HUES48 (cell line): ENCODE results near the gene DNAH2.

Experiments used
- H3K27ac ChIP-seq: one replicate; pipeline ENCODE4 v1.7.0; 2013; ENCODE audit warnings: low read depth, low read length, inconsistent platforms
- H3K27me3 ChIP-seq: 2 replicates; pipeline ENCODE4 v1.6.1; 2013; ENCODE audit warnings: mild to moderate bottlenecking, low read length; ENCODE audit not compliant: control insufficient read depth, insufficient read depth
- H3K36me3 ChIP-seq: 2 replicates; pipeline ENCODE4 v1.6.1; 2013; ENCODE audit warnings: low read length; ENCODE audit not compliant: control insufficient read depth, insufficient read depth
- H3K4me1 ChIP-seq: 2 replicates; pipeline ENCODE4 v1.6.1; 2013; ENCODE audit warnings: mild to moderate bottlenecking, low read length; ENCODE audit not compliant: control insufficient read depth, insufficient read depth
- H3K4me3 ChIP-seq: 2 replicates; pipeline ENCODE4 v1.5.1; 2013; ENCODE audit warnings: mild to moderate bottlenecking, low read depth, low read length
- H3K9ac ChIP-seq: 2 replicates; pipeline ENCODE4 v1.6.1; 2013; ENCODE audit warnings: mild to moderate bottlenecking, low read depth, low read length, moderate library complexity
- H3K9me3 ChIP-seq: 2 replicates; pipeline ENCODE4 v1.6.1; 2013; ENCODE audit warnings: low read length; ENCODE audit not compliant: control insufficient read depth, insufficient read depth

The DNAH2 gene

GRCh38 chr17:7823581-7824001, 106.0 kb downstream of the DNAH2 start:
- Histone ChIP-seq H3K27ac (no peak overlapping the region), H3K4me1 (peaks cover 7% of the 10 kb centered on the region; the same call in 1 of the 2 replicates), H3K4me3 (no peak overlapping the region), H3K9me3 (no peaks in the 10 kb centered on the region), H3K27me3 (peaks cover 32% of the 10 kb centered on the region), H3K9ac (no peak overlapping the region), H3K36me3 (no peaks in the 10 kb centered on the region)

DNA sequence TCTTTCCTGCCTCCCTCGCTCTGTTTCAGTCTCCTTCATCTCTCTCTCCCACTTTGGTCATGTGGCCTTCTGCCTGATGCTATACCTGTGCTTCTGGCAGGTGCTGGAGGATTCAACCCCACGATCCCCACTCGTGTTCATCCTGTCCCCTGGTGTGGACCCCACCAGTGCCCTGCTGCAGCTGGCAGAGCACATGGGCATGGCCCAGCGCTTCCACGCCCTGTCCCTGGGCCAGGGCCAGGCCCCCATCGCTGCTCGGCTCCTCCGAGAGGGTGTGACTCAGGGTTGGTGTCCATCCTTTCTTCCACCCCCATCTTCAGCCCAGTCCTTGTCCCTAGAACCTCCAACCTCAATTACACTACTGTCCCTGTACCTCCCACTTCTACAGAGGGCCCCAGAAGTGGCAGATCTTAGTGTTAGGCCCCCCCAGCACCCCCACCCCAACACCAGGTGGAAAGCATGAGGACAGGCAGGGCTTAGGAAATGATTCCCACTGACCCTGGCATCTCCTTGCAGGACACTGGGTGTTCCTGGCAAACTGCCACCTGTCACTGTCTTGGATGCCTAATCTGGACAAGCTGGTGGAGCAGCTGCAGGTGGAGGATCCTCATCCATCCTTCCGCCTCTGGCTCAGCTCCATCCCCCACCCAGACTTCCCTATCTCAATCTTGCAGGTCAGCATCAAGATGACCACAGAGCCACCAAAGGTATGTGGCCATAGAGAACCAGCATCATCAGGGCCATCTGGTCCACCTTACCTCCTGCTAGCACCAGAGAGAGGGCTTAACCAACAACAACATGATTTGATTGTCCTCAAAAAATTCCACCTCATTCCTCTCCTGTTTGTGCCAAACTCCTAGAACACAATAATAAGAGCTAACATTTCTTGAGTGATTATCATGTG, 106.7 kb downstream of the DNAH2 start:
- no peak overlapping the region for H3K27ac ChIP-seq
- H3K9me3 ChIP-seq, result no peaks in the 10 kb centered on the region
- peaks cover 7% of the 10 kb centered on the region; the same call in 1 of the 2 replicates for H3K4me1 ChIP-seq
- no peak overlapping the region for H3K4me3 ChIP-seq
- H3K9ac ChIP-seq, result no peak overlapping the region
- H3K27me3 ChIP-seq, result peaks cover 33% of the 10 kb centered on the region
- no peaks in the 10 kb centered on the region for H3K36me3 ChIP-seq

DNA sequence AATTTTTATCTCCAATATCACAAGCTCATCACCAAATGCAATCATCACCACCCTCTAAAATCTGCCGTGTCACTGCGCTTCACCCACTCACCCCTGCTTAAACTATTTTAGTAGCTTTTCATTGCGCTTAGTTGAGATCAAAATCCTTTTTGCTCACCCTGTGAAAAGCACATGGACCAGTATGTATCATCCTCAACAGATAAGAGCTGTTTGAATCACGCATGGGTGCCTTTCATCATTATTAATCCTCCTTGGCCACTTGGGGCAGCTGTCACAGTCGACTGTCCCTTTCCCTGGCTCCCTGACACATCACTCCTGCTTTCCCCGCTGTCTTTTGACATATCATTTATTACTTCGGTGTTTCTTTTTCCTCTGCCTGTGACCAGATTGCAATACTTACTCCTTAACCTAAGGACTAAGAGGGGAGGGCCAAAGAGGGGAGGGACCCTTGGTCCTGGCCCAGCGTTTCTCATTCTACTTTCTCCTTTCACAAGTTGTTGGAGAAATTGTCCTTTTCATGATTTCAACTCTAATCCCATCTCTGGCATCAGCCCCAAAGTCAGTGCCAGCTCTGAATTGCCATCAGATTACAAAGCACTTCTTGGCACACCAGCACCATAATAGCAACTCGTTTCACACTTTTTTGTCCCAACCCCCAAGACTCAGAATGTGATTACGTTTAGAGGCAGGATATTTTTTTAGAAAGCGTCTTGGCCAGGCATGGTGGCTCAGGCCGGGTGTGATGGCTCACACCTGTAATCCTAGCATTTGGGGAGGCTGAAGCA, 107.9 kb downstream of the DNAH2 start:
- H3K9me3 ChIP-seq, result no peaks in the 10 kb centered on the region
- peaks cover 38% of the 10 kb centered on the region for H3K27me3 ChIP-seq
- H3K4me3 ChIP-seq, result no peak overlapping the region
- H3K36me3 ChIP-seq, result no peaks in the 10 kb centered on the region
- no peak overlapping the region for H3K9ac ChIP-seq
- H3K27ac ChIP-seq, result no peak overlapping the region
- peaks cover 7% of the 10 kb centered on the region; the same call in 1 of the 2 replicates for H3K4me1 ChIP-seq

DNA sequence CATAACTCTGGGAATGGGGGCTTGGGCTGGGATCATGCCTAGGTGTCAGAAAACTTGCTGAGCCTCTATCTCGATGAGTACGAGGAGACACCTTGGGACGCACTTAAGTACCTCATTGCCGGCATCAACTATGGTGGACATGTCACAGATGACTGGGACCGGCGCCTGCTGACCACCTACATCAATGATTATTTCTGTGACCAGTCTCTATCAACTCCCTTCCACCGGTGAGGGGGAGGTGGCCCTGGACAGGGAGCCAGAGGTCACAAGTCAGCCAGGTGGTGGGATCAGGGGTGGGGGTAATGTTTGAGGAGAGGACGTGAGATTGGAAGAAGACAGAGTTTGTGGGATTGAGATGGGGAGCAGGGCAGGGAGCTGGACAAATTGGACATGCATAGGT, 113.1 kb downstream of the DNAH2 start:
- Histone ChIP-seq H3K9me3 (no peaks in the 10 kb centered on the region), H3K4me1 (peaks cover 6% of the 10 kb centered on the region), H3K4me3 (no peak overlapping the region), H3K36me3 (no peaks in the 10 kb centered on the region), H3K27ac (no peak overlapping the region), H3K9ac (no peak overlapping the region), H3K27me3 (peaks cover 38% of the 10 kb centered on the region)

DNA sequence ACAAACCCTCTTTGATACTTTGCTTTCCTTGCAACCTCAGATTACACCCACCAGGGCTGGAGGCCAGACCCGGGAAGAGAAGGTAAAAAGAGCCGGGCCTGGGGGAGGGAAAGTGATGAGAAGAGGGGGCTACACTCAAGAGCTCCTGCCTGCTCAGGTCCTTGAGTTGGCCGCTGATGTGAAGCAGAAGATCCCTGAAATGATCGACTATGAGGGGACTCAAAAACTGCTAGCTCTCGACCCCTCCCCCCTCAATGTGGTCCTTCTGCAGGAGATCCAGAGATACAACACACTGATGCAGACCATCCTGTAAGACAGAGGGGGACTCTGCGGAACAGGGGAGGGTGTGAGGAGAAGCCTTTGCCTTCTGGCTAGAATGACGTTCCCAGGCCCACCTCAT, 113.7 kb downstream of the DNAH2 start:
- peaks cover 37% of the 10 kb centered on the region for H3K27me3 ChIP-seq
- no peak overlapping the region for H3K9ac ChIP-seq
- no peak overlapping the region for H3K27ac ChIP-seq
- H3K4me3 ChIP-seq, result no peak overlapping the region
- no peaks in the 10 kb centered on the region for H3K9me3 ChIP-seq
- no peaks in the 10 kb centered on the region for H3K36me3 ChIP-seq
- peaks cover 6% of the 10 kb centered on the region for H3K4me1 ChIP-seq

DNA sequence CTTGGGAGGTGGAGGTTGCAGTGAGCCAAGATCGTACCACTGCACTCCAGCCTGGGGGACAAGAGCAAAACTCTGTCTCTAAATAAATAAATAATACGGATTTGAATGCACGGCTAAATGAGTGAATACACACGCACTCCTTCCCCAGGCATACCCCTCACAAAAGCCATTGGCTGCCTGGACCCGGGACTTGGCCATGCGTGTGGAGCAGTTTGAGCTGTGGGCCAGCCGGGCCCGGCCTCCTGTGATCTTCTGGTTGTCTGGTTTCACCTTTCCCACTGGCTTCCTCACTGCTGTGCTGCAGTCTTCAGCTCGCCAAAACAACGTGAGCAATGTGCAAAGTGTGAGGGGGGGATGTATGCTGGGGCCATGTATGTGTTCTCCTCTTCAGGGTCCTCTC, 114.9 kb downstream of the DNAH2 start:
- Histone ChIP-seq H3K9ac (no peak overlapping the region), H3K36me3 (no peaks in the 10 kb centered on the region), H3K9me3 (no peaks in the 10 kb centered on the region), H3K4me1 (peaks cover 11% of the 10 kb centered on the region), H3K27me3 (peaks cover 37% of the 10 kb centered on the region), H3K27ac (no peak overlapping the region), H3K4me3 (no peak overlapping the region)

DNA sequence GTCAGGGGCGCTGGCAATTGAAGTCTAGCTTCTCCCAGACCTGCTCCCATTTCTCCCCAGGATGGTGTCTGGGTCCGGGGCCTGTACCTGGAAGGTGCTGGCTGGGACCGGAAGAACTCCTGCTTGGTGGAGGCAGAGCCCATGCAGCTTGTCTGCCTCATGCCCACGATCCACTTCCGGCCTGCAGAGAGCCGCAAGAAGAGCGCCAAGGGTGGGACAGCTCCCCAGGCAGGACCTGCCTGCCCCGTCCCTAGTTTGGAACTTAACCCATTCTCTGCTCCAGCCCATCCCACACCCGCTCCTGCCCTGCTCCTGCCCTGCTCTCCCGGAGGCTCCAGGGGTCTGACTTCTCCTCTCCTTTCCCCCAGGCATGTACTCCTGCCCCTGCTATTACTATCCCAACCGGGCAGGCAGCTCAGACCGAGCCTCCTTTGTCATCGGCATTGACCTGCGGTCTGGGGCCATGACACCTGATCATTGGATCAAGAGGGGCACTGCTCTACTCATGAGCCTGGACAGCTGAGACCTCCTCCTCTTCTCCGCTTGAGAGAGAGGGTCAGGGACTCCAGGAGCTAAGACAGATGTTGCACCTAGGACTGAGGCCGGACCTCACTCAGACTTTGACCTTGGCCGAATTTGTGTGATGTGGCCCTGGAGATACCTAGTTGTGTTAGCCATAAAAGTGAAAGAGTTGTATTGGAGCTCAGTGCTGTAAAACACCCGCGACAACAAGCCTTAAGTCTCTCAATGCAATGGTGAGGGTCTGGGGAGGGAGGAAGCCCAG, 115.7 kb downstream of the DNAH2 start:
- Histone ChIP-seq H3K4me1 (peaks cover 16% of the 10 kb centered on the region), H3K36me3 (no peaks in the 10 kb centered on the region), H3K27ac (no peak overlapping the region), H3K9ac (no peak overlapping the region), H3K9me3 (no peaks in the 10 kb centered on the region), H3K27me3 (peaks cover 34% of the 10 kb centered on the region), H3K4me3 (peak overlapping the region; percentile 82)

DNA sequence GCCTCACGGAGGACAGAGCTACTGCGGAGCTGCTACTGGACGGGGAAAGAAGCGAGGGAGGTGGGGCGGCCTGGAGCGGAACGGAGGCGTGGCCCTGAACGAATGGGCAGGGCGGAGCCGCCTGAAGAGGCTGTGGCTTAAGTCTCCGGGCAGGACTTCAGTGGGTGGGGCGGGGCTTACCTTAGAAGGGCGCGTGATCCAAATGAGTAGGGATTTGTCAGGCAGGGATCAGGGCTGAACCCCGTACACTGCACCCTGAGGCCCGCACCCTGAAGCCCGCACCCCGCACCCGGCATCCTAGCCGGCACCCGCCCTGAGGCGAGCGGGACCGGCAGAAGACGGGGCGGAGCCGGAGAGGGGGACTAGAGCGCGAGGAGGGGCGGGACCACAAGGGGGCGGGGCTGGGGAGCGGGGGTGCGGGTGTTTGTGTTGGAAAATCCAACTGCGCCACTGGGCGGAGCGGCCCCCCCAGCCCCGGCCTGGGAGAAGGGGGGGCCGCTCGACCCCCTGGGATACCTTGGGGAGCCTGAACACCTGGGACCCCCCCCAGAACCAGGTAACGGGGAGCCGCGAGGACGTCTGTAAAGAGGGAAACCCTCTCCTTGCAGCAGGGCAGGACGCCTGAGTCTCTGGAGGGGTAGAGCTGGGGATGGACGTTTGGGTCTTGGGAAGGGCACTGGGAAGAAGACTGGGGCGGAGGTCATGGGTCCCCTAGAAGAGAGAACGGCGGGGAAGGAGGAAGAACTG, 116.4 kb downstream of the DNAH2 start, which contains the start of gene KDM6B:
Gene KDM6B (plus strand): TSS at position 423 of the 747 bp plus-strand sequence. CDS start 11,338 bp downstream, outside the sequence.
- no peak within 1 kb of the TSS; the same call in 1 of the 2 replicates for H3K9ac ChIP-seq
- no peaks in the 10 kb centered on the region for H3K36me3 ChIP-seq
- H3K27me3 ChIP-seq, result peaks cover 40% of the 10 kb centered on the region
- peak within 1 kb of the TSS; percentile 82 for H3K4me3 ChIP-seq
- peak within 1 kb of the TSS; percentile 86 for H3K27ac ChIP-seq
- no peaks in the 10 kb centered on the region for H3K9me3 ChIP-seq
- peaks cover 22% of the 10 kb centered on the region for H3K4me1 ChIP-seq

DNA sequence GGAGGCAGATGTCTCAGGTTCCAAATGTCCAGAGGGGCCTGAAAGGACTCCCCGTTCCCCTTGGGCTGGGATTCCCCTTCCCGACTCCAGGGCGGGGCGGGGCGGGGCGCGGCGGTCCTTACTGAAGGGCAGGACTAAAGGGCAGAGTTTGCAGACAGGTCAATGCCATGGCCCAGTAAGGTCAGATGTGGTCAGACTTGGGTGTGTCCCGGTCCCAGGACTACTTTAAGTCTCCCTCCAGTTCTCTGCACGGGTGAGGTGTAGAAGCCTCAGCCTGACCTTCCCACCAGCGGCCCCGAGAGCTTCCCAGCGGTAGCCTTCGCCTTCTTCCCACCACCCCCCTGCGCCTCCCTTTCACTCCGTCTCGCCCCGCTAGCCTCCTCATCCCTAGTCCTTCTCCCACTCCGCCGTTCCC, 117.0 kb downstream of the DNAH2 start:
- peaks cover 42% of the 10 kb centered on the region for H3K27me3 ChIP-seq
- H3K27ac ChIP-seq, result peak overlapping the region; percentile 86

More for the DNA sequence above, 117.0 kb downstream of the DNAH2 start:
- Histone ChIP-seq H3K4me1 (peaks cover 23% of the 10 kb centered on the region), H3K9ac (no peak overlapping the region; the same call in 1 of the 2 replicates), H3K4me3 (peak overlapping the region; percentile 82), H3K36me3 (no peaks in the 10 kb centered on the region), H3K9me3 (no peaks in the 10 kb centered on the region)
